ENCODE results near the gene CAPN11. TPM values are rescaled to one million over a fixed set of nuclear protein-coding genes. Genes with fewer than 3 reads are reported as not detected.
A peak's percentile ranks its signal among the peaks of the same experiment; 100 is the strongest.
"Not testable (repeated sequence)": the region's sequence is repeated elsewhere in the genome, so short reads cannot be mapped to it uniquely, and the experiment has no call there.

The CAPN11 gene
- total and polyA plus RNA-seq, 2 of the 4 experiments (the other 2 are of a cell fraction): not detected

- H4K20me1 ChIP-seq (ENCODE audit: insufficient read depth, low read length); dilution Hi-C loops (cut with HindIII; ENCODE audit: low sequenced_read_pairs, unreplicated experiment); H3K4me1 ChIP-seq (ENCODE audit: control insufficient read depth, insufficient read depth, low read length); DNase-seq; H2BK20ac ChIP-seq (ENCODE audit: low read depth, low read length); H3K36me3 ChIP-seq (ENCODE audit: control insufficient read depth, insufficient read depth, low read length); H2AK5ac ChIP-seq (ENCODE audit: low read depth, low read length); H3K4ac ChIP-seq (ENCODE audit: low read depth, low read length); H3K23ac ChIP-seq (ENCODE audit: low read depth, low read length); H3K4me3 ChIP-seq (ENCODE audit: insufficient read depth, low read depth, low read length); BruUV-seq (replicated peaks); H4K91ac ChIP-seq (ENCODE audit: insufficient read depth, low read depth, low read length); H2AFZ ChIP-seq (replicated peaks; ENCODE audit: low read length, poor library complexity); H2AK9ac ChIP-seq (replicated peaks; ENCODE audit: low read depth, low read length, poor library complexity); in situ Hi-C loops (cut with MboI; ENCODE audit: low sequenced_read_pairs); H3K18ac ChIP-seq (ENCODE audit: low read depth, low read length); CTCF ChIA-PET; H3K9me3 ChIP-seq (ENCODE audit: control insufficient read depth, insufficient read depth, low read length); intact Hi-C loops (cut with micrococcal nuclease); H3K79me1 ChIP-seq (ENCODE audit: low read depth in 1 of 2, low read length in 2 of 2); H3K4me2 ChIP-seq (ENCODE audit: low read depth, low read length); H2BK120ac ChIP-seq (ENCODE audit: low read depth, low read length); H3K56ac ChIP-seq (ENCODE audit: extremely low read depth, insufficient read depth, low read length); ATAC-seq (ENCODE audit: low read depth); H3K9me1 ChIP-seq (ENCODE audit: insufficient read depth, low read length); H4K8ac ChIP-seq (ENCODE audit: low read depth in 2 of 2, low read length in 2 of 2); H4K5ac ChIP-seq (ENCODE audit: low read depth, low read length); H3K27ac ChIP-seq (ENCODE audit: insufficient read depth, low read length); H2BK15ac ChIP-seq (ENCODE audit: low read depth, low read length); H3K9ac ChIP-seq (ENCODE audit: low read depth, low read length); H3K14ac ChIP-seq (replicated peaks; ENCODE audit: low read depth, low read length): not testable (repeated sequence)
- POLR2A ChIA-PET (ENCODE audit: unreplicated experiment): interaction anchor here (0.6 kb wide), 1 partner anchor 9 kb away, joined by 6 read pairs; no protein-coding TSS in a partner anchor
- Histone ChIP-seq H3K27me3 (ENCODE audit: control insufficient read depth, insufficient read depth, low read length) (peaks cover 22% of the 10 kb centered on the region), H2BK5ac (ENCODE audit: low read depth, low read length, poor library complexity, severe bottlenecking) (peak overlapping the region; percentile 85)
Observed at GRCh38 chr6:44181784-44182183, 23.2 kb downstream of the CAPN11 start.
